Keratinocyte (primary cell): Measurements from ENCODE around the gene COTL1. TPM values are rescaled to one million over a fixed set of nuclear protein-coding genes. Genes with fewer than 3 reads are reported as not detected.

ENCODE experiments used
- DNase-seq: peaks from one replicate; pipeline ENCODE4 v3.0.0-alpha.2; 2011; ENCODE audit warnings: low read depth, missing footprints, low spot score
- FAIRE-seq: peaks from 2 replicates; lab custom pipeline; 2011; peaks lifted over from hg19 to GRCh38; lab: Jason Lieb, UNC
- H2AFZ ChIP-seq: 2 replicates; pipeline ENCODE4 v1.6.0; 2012; ENCODE audit warnings: low read length, control low read depth, inconsistent platforms; ENCODE audit not compliant: control insufficient read depth
- H3K27ac ChIP-seq: 2 replicates; pipeline ENCODE4 v1.5.1; 2011; ENCODE audit warnings: low read length; ENCODE audit not compliant: control insufficient read depth, insufficient read depth
- H3K27me3 ChIP-seq: 3 replicates; pipeline ENCODE4 v1.6.0; 2011; ENCODE audit warnings: low read length; ENCODE audit not compliant: control insufficient read depth, insufficient read depth; ENCODE audit errors: extremely low read depth
- H3K36me3 ChIP-seq, 2 experiments: 2 replicates in 1 of 2; 3 replicates in 1 of 2; pipeline ENCODE4 v1.5.1; 2011; ENCODE audit warnings: low read length in 2 of 2, mild to moderate bottlenecking in 1 of 2; ENCODE audit not compliant: control insufficient read depth in 2 of 2, insufficient read depth in 2 of 2; ENCODE audit errors: extremely low read depth in 1 of 2
- H3K4me1 ChIP-seq: 3 replicates; pipeline ENCODE4 v1.5.1; 2011; ENCODE audit warnings: low read length; ENCODE audit not compliant: control insufficient read depth, insufficient read depth; ENCODE audit errors: extremely low read depth
- H3K4me2 ChIP-seq: 3 replicates; pipeline ENCODE4 v1.6.0; 2011; ENCODE audit warnings: low read depth, low read length; ENCODE audit not compliant: control insufficient read depth, insufficient read depth; ENCODE audit errors: extremely low read depth
- H3K4me3 ChIP-seq, 3 experiments: fragments of 200-600 bp in 1 of 3; sonication (generic) in 1 of 3; 2 replicates in 2 of 3; 3 replicates in 1 of 3; pipeline ENCODE4 v1.5.1; 2011 to 2016; ENCODE audit warnings: low read length in 3 of 3, mild to moderate bottlenecking in 3 of 3, control low read depth in 2 of 3, inconsistent platforms in 1 of 3, low read depth in 1 of 3, mixed read lengths in 1 of 3, mixed run types in 1 of 3, moderate library complexity in 1 of 3; ENCODE audit not compliant: control insufficient read depth in 2 of 3, insufficient read depth in 2 of 3; ENCODE audit errors: extremely low read depth in 1 of 3
- H3K79me2 ChIP-seq: 2 replicates; pipeline ENCODE4 v1.6.0; 2012; ENCODE audit warnings: low read length; ENCODE audit not compliant: control insufficient read depth, insufficient read depth
- H3K9ac ChIP-seq: 3 replicates; pipeline ENCODE4 v1.6.0; 2011; ENCODE audit warnings: low read length; ENCODE audit not compliant: control insufficient read depth, insufficient read depth; ENCODE audit errors: extremely low read depth
- H3K9me1 ChIP-seq: 3 replicates; pipeline ENCODE4 v1.6.0; 2011; ENCODE audit warnings: low read length; ENCODE audit not compliant: control insufficient read depth, insufficient read depth; ENCODE audit errors: extremely low read depth
- H3K9me3 ChIP-seq: 2 replicates; pipeline ENCODE4 v1.5.1; 2012; ENCODE audit warnings: low read depth, low read length; ENCODE audit not compliant: control insufficient read depth
- H4K20me1 ChIP-seq: 3 replicates; pipeline ENCODE4 v1.6.0; 2011; ENCODE audit warnings: low read length; ENCODE audit not compliant: control insufficient read depth, insufficient read depth; ENCODE audit errors: extremely low read depth
- CTCF ChIP-seq, 3 experiments: IDR thresholded peaks in 1 of 3; conservative IDR thresholded peaks in 1 of 3; optimal IDR thresholded peaks in 1 of 3; 2 replicates in 2 of 3; 3 replicates in 1 of 3; pipeline versions ENCODE3 to v1.5.1; 2011; ENCODE audit warnings: low read length in 3 of 3, mild to moderate bottlenecking in 3 of 3, moderate library complexity in 2 of 3, control low read depth in 1 of 3, inconsistent platforms in 1 of 3; ENCODE audit not compliant: insufficient read depth in 2 of 3; ENCODE audit errors: extremely low read depth in 1 of 3
- EZH2 ChIP-seq: IDR thresholded peaks from one replicate; pipeline ENCODE4 v1.6.1; 2012; ENCODE audit warnings: inconsistent platforms, mild to moderate bottlenecking, low read length, moderate library complexity
- dilution Hi-C: fragments of 300-500 bp; cut with MboI; formaldehyde crosslinking; loops from one replicate; pipeline ENCODE4 v1.7.0; 2020; ENCODE audit warnings: low sequenced_read_pairs; ENCODE audit not compliant: extremely low pct_ligation_motif_present
- polyA plus RNA-seq, 5 experiments: library from polyadenylated mRNA; depleted of rRNA in 3 of 5; stranded (reverse) in 3 of 5; stranded (forward) in 1 of 5; unstranded in 1 of 5; fragments of >200 nt; gene quantifications; 1 replicate in 1 of 5; 2 replicates in 3 of 5; 3 replicates in 1 of 5; pipeline versions ENCODE4 v1.2.1 to v1.2.3, GENCODE V29; 2011 to 2012; ENCODE audit warnings: missing spikeins in 2 of 5, low read depth in 1 of 5, low replicate concordance in 1 of 5

COTL1 gene
- polyA plus RNA-seq, 1 donor (not counting 4 experiments of a cell fraction or from before 2014, with no cell fraction given), result 116 TPM

DNA sequence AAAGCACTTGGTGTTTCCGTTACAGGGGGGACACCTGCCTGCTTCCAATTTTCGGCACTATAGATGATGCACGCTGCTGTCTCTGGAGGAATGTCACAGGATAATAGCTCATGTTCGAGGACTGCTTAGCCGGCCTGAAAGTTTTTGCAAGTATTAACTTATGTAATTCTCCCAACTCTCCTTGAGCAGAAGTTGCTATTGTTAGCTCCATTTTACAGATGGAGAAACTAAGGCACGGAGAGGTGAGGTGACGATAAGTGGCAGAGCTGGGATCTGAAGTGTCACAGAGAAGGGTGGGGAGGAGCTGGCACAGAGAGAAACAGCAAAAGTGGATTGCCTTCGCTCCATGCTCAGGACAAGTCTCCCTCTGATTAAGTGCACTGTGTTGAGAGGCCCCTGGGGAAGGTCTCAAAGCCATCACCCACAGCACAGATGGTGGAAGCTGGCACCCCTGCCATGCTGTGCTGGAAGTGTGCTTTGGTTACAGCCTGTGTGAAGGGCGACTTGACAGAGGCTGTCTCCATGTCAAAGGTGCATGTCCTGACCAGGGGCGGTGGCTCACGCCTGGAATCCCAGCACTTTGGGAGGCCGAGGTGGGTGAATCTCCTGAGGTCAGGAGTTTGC, 72.7 kb downstream of the COTL1 start:
- H3K27ac ChIP-seq, result no peak overlapping the region
- no peak overlapping the region for H3K9ac ChIP-seq
- no peaks in the 10 kb centered on the region for H3K4me1 ChIP-seq
- TF ChIP-seq EZH2 (no peak), CTCF (optimal IDR thresholded peaks at IDR 0.05 in 1 of 3, IDR thresholded peaks at IDR 0.05 in 1 of 3, conservative IDR thresholded peaks at IDR 0.05 in 1 of 3; ENCODE audit: extremely low read depth in 1 of 3, insufficient read depth in 2 of 3, low read length in 3 of 3) (no peak)
- dilution Hi-C loops, result no loop called here
- no peaks in the 10 kb centered on the region for H3K79me2 ChIP-seq
- H3K4me2 ChIP-seq, result no peak overlapping the region
- H3K4me3 ChIP-seq, result no peak overlapping the region
- no peaks in the 10 kb centered on the region for H3K36me3 ChIP-seq
- H2AFZ ChIP-seq, result no peak overlapping the region
- no peak for DNase-seq
- no peaks in the 10 kb centered on the region for H3K9me3 ChIP-seq
- H4K20me1 ChIP-seq, result no peaks in the 10 kb centered on the region
- peaks cover 6% of the 10 kb centered on the region for H3K27me3 ChIP-seq
- no peaks in the 10 kb centered on the region for H3K9me1 ChIP-seq
- FAIRE-seq, result no peak

- FAIRE-seq, result no peak
- peaks cover 6% of the 10 kb centered on the region for H3K27me3 ChIP-seq
- no peak overlapping the region for H2AFZ ChIP-seq
- no peaks in the 10 kb centered on the region for H4K20me1 ChIP-seq
- no peaks in the 10 kb centered on the region for H3K79me2 ChIP-seq
- no peaks in the 10 kb centered on the region for H3K9me3 ChIP-seq
- H3K9ac ChIP-seq, result no peak overlapping the region
- TF ChIP-seq CTCF (optimal IDR thresholded peaks at IDR 0.05 in 1 of 3, IDR thresholded peaks at IDR 0.05 in 1 of 3, conservative IDR thresholded peaks at IDR 0.05 in 1 of 3; ENCODE audit: extremely low read depth in 1 of 3, insufficient read depth in 2 of 3, low read length in 3 of 3) (no peak), EZH2 (no peak)
- H3K36me3 ChIP-seq, result no peaks in the 10 kb centered on the region
- H3K4me1 ChIP-seq, result no peaks in the 10 kb centered on the region
- dilution Hi-C loops, result no loop called here
- no peak overlapping the region for H3K4me3 ChIP-seq
- no peak overlapping the region for H3K4me2 ChIP-seq
- no peak overlapping the region for H3K27ac ChIP-seq
- DNase-seq, result no peak
- H3K9me1 ChIP-seq, result no peaks in the 10 kb centered on the region
Observed at GRCh38 chr16:84544031-84544773, 73.7 kb downstream of the COTL1 start.
